ENCODE data around the gene PEX6.

The PEX6 gene

DNA sequence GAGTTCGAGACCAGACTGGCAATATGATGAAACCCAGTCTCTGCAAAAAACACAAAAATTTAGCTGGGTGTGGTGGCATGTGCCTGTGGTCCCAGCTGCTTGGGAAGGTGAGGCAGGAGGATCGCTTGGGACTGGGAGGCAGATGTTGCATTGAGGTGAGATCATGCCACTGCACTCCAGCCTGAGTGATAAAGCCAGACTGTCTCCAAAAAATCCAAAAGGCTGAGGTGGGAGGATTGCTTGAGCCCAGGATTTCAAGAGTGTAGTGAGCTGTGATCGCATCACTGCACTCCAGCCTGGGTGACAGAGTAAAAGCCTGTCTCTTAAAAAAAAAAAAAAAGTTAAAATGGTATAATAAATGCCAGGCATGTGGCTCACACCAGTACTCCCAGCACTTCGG lies 64.4 kb downstream of the PEX6 start:
- H3K4me3 ChIP-seq (ENCODE audit: low read depth, low read length): no peak overlapping the region
- no peak for DNase-seq (ENCODE audit: low read depth)
- TF ChIP-seq, protein P1, sequence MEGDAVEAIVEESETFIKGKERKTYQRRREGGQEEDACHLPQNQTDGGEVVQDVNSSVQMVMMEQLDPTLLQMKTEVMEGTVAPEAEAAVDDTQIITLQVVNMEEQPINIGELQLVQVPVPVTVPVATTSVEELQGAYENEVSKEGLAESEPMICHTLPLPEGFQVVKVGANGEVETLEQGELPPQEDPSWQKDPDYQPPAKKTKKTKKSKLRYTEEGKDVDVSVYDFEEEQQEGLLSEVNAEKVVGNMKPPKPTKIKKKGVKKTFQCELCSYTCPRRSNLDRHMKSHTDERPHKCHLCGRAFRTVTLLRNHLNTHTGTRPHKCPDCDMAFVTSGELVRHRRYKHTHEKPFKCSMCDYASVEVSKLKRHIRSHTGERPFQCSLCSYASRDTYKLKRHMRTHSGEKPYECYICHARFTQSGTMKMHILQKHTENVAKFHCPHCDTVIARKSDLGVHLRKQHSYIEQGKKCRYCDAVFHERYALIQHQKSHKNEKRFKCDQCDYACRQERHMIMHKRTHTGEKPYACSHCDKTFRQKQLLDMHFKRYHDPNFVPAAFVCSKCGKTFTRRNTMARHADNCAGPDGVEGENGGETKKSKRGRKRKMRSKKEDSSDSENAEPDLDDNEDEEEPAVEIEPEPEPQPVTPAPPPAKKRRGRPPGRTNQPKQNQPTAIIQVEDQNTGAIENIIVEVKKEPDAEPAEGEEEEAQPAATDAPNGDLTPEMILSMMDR (IDR thresholded peaks at IDR 0.05; ENCODE audit: low read depth, low read length, missing control alignments): no peak
